ENCODE data around the gene LAPTM5. TPM values are rescaled to one million over a fixed set of nuclear protein-coding genes. Genes with fewer than 3 reads are reported as not detected.

LAPTM5 gene
- total RNA-seq, 1 donor from 2014 or later = 0.56 TPM

DNA sequence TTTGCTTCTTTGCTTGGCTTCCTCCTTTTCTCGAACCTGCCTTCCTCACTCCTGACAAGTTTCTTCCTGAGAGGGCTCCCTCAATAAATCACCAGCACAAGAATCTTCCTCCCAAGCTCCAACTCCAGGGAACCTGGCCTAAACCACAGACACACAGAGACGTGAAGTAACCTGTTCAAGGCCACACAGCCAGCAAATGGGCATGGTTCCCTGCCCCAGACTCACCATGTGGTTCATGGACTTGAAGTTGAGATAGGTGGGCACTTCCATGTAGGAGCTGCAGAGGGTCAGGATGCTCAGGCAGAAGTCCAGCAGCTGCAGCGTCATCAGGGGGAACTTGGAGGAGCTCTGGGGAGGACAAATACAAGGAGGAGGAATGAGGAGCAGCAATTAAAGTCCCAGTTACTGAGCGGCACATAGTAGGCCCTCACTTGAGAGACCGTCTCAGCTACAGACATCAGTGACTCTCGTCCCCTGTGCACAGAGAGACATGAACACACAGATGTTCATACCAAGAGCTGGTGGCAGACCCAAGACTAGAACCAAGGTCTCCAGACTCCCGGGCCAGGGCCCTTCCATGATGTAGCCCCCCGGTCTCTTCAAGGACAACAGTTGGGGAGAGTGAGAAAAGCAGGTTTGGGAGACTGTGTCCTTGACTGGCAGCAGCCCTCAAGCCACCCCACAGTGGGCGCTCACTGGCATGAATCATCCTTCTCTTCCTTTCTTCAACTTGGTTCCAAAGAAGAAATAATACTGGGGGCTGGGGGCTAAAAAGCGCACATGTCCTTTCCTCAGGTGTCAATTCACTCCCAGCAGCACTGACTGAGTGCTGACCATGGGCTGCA is 18.6 kb downstream of the LAPTM5 start:
- H3K27ac Mint-ChIP-seq (ENCODE audit: unreplicated experiment) = peak overlapping the region; percentile 19
- TF ChIP-seq, protein P1, sequence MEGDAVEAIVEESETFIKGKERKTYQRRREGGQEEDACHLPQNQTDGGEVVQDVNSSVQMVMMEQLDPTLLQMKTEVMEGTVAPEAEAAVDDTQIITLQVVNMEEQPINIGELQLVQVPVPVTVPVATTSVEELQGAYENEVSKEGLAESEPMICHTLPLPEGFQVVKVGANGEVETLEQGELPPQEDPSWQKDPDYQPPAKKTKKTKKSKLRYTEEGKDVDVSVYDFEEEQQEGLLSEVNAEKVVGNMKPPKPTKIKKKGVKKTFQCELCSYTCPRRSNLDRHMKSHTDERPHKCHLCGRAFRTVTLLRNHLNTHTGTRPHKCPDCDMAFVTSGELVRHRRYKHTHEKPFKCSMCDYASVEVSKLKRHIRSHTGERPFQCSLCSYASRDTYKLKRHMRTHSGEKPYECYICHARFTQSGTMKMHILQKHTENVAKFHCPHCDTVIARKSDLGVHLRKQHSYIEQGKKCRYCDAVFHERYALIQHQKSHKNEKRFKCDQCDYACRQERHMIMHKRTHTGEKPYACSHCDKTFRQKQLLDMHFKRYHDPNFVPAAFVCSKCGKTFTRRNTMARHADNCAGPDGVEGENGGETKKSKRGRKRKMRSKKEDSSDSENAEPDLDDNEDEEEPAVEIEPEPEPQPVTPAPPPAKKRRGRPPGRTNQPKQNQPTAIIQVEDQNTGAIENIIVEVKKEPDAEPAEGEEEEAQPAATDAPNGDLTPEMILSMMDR (IDR thresholded peaks at IDR 0.05; ENCODE audit: partially characterized antibody, unreplicated experiment) = no peak
- peaks cover 22% of the 10 kb centered on the region for H3K4me1 Mint-ChIP-seq (ENCODE audit: low read depth, unreplicated experiment)
- no peak for DNase-seq
- no peak overlapping the region for H3K4me3 Mint-ChIP-seq (ENCODE audit: unreplicated experiment)
- H3K9me3 Mint-ChIP-seq (ENCODE audit: unreplicated experiment) = peaks cover 2% of the 10 kb centered on the region
- H3K27me3 Mint-ChIP-seq (ENCODE audit: unreplicated experiment) = peaks cover 2% of the 10 kb centered on the region
- peaks cover 8% of the 10 kb centered on the region for H3K36me3 Mint-ChIP-seq (ENCODE audit: unreplicated experiment)

DNA sequence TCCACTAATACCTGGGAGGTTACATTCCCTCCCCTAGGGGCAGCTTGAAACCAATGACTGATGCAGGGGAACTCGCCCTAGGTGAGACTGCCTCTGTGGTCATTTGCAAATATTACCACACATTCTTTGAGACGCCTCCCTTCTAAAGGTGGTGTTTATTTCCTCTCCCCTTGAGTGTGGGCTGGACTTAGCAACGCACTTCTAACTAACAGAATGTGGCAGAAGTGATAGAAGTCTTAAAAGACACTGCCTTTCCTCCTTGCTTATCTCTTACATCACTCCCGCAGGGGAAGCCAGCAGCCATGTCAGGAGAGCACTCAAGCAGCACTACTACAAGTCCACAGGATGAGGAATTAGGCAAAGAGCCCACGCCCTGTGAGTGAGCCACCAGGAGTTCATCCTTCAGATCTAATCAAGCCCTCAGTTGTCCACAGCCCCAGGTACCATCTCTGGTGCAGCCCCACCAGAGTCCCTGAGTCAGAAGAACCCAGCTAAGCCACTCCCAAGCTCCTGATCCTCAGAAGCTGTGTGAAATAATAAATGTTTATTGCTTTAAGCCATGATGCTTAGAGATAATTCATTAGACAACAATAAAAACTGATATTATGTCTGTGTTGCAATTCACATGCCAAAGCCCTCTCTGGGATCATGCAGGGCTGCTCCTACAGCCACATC is 19.4 kb downstream of the LAPTM5 start:
- Mint-ChIP-seq H3K36me3 (ENCODE audit: unreplicated experiment) (peaks cover 8% of the 10 kb centered on the region), H3K4me1 (ENCODE audit: low read depth, unreplicated experiment) (peaks cover 20% of the 10 kb centered on the region), H3K9me3 (ENCODE audit: unreplicated experiment) (no peaks in the 10 kb centered on the region), H3K4me3 (ENCODE audit: unreplicated experiment) (no peak overlapping the region), H3K27ac (ENCODE audit: unreplicated experiment) (no peak overlapping the region), H3K27me3 (ENCODE audit: unreplicated experiment) (peaks cover 2% of the 10 kb centered on the region)
- TF ChIP-seq, protein P1 (IDR thresholded peaks at IDR 0.05; ENCODE audit: partially characterized antibody, unreplicated experiment) = no peak
- DNase-seq = no peak

- H3K36me3 Mint-ChIP-seq (ENCODE audit: unreplicated experiment) = peaks cover 8% of the 10 kb centered on the region
- peaks cover 21% of the 10 kb centered on the region for H3K4me1 Mint-ChIP-seq (ENCODE audit: low read depth, unreplicated experiment)
- TF ChIP-seq, protein P1 (IDR thresholded peaks at IDR 0.05; ENCODE audit: partially characterized antibody, unreplicated experiment) = no peak
- H3K9me3 Mint-ChIP-seq (ENCODE audit: unreplicated experiment) = no peaks in the 10 kb centered on the region
- DNase-seq = no peak
- peaks cover 2% of the 10 kb centered on the region for H3K27me3 Mint-ChIP-seq (ENCODE audit: unreplicated experiment)
- H3K27ac Mint-ChIP-seq (ENCODE audit: unreplicated experiment) = no peak overlapping the region
- H3K4me3 Mint-ChIP-seq (ENCODE audit: unreplicated experiment) = no peak overlapping the region
Observed at GRCh38 chr1:30737357-30738039, 20.1 kb downstream of the LAPTM5 start.

- H3K4me1 Mint-ChIP-seq (ENCODE audit: low read depth, unreplicated experiment) = peaks cover 10% of the 10 kb centered on the region
- H3K27me3 Mint-ChIP-seq (ENCODE audit: unreplicated experiment) = peaks cover 3% of the 10 kb centered on the region
- no peak overlapping the region for H3K4me3 Mint-ChIP-seq (ENCODE audit: unreplicated experiment)
- H3K27ac Mint-ChIP-seq (ENCODE audit: unreplicated experiment) = no peak overlapping the region
- H3K36me3 Mint-ChIP-seq (ENCODE audit: unreplicated experiment) = peaks cover 3% of the 10 kb centered on the region
- TF ChIP-seq, protein P1 (IDR thresholded peaks at IDR 0.05; ENCODE audit: partially characterized antibody, unreplicated experiment) = no peak
- no peaks in the 10 kb centered on the region for H3K9me3 Mint-ChIP-seq (ENCODE audit: unreplicated experiment)
- DNase-seq = no peak
Observed at GRCh38 chr1:30735668-30736498, 21.7 kb downstream of the LAPTM5 start.
